Sigmoid colon (tissue), 7 donors: ENCODE measurements around the gene CASZ1. TPM values are rescaled to one million over a fixed set of nuclear protein-coding genes. Genes with fewer than 3 reads are reported as not detected.

Experiments
- DNase-seq: peaks from one replicate; pipeline ENCODE4 v3.0.0-alpha.2; 2019
- H3K27ac ChIP-seq, 4 donors: fragments of 200-600 bp; sonication (generic); one replicate each; pipeline ENCODE4 v1.5.1; 2016 to 2019; ENCODE audit warnings: mild to moderate bottlenecking in 1 of 4
- H3K27me3 ChIP-seq, 3 donors: fragments of 200-600 bp; sonication (generic); one replicate each; pipeline ENCODE4 v1.5.1; 2019; ENCODE audit warnings: mild to moderate bottlenecking in 1 of 3
- H3K36me3 ChIP-seq, 4 donors: fragments of 200-600 bp; sonication (generic); one replicate each; pipeline ENCODE4 v1.5.1; 2016 to 2019
- H3K4me1 ChIP-seq, 4 donors: fragments of 200-600 bp; sonication (generic); one replicate each; pipeline ENCODE4 v1.5.1; 2017 to 2019
- H3K4me3 ChIP-seq, 4 donors: fragments of 200-600 bp; sonication (generic); one replicate each; pipeline ENCODE4 v1.5.1; 2017 to 2019; ENCODE audit warnings: mild to moderate bottlenecking in 2 of 4, moderate library complexity in 1 of 4
- H3K9me3 ChIP-seq, 4 donors: fragments of 200-600 bp in 3 of 4; sonication (generic) in 3 of 4; one replicate each; pipeline versions ENCODE4 v1.5.1 to v1.6.1; 2013 to 2019
- CTCF ChIP-seq, 4 experiments: fragments of 450-650 bp in 3 of 4; fragments of 200-600 bp in 1 of 4; IDR thresholded peaks; one replicate each; pipeline ENCODE4 v1.5.1; 2016 to 2019; ENCODE audit warnings: antibody characterized with exemption in 4 of 4, mild to moderate bottlenecking in 3 of 4, moderate library complexity in 2 of 4
- EP300 ChIP-seq, 4 donors: sonication (generic); formaldehyde crosslinking; IDR thresholded peaks; one replicate each; pipeline ENCODE4 v1.6.1; 2017; ENCODE audit warnings: antibody characterized with exemption in 4 of 4
- POLR2A ChIP-seq, 2 donors: fragments of 450-650 bp; IDR thresholded peaks; one replicate each; pipeline ENCODE4 v1.6.1; 2016; ENCODE audit warnings: antibody characterized with exemption in 2 of 2, mild to moderate bottlenecking in 2 of 2, moderate library complexity in 2 of 2
- POLR2AphosphoS5 ChIP-seq, 4 donors: sonication (generic); formaldehyde crosslinking; IDR thresholded peaks; one replicate each; pipeline ENCODE4 v1.6.1; 2017; ENCODE audit warnings: antibody characterized with exemption in 4 of 4
- WGBS, 2 donors: extraction: QIAGEN DNeasy Blood & Tissue Kit; methylation state at CpG; one replicate each; pipeline ENCODE4 v1.1.7; 2013; 5-methylcytosine and 5-hydroxymethylcytosine counted together
- intact Hi-C: fragments of 100-400 bp; cut with DNase I; formaldehyde crosslinking; loops from one replicate; pipeline ENCODE4 v1.15.1; 2023
- polyA plus RNA-seq, 3 donors: library from polyadenylated mRNA; stranded (reverse); fragments of 200-250 nt; gene quantifications; one replicate each; pipeline ENCODE4 v1.2.3, GENCODE V29; 2013
- total RNA-seq, 4 donors: library from RNA; depleted of rRNA; stranded (reverse); fragments of >200 nt; gene quantifications; one replicate each; pipeline ENCODE4 v1.1.0, GENCODE V29; 2016
- donor health status: healthy with polysubstance abuse.
- donor health status: Bipolar disorder and iron deficiency.
- donor health status: healthy.

Gene CASZ1
- total and polyA plus RNA-seq, 7 donors: 4.2 to 47.9 (median 23.6) TPM

DNA sequence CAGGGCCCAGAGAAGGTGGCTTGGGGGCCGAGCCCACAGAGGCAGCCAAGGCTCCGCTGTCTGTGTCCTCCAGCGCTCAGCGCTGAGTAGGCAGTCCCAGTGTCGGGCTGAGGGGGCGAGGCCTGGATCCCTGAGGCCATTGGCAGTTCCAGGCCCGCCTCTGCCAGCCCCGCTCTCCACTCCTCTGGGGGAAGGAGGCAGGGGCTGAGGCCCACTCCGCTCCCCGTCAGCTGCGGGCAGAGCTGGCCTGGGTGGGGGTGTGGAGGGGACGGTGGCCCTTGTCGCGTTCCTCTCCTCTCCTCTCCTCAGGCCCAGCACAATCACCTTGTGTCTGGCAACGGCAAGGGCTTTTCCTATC is 132.8 kb downstream of the CASZ1 start:
- intact Hi-C loops: no loop called here
- DNase-seq: peak; percentile 93
- H3K9me3 ChIP-seq: no peaks in the 10 kb centered on the region
- H3K27me3 ChIP-seq: no peaks in the 10 kb centered on the region
- WGBS, 2 donors: 74 to 84% methylated on average over 15 of the region's 15 CpGs
- no peak for TF ChIP-seq EP300 (IDR thresholded peaks at IDR 0.05)
- peak; percentile 41 to 88 (median 64) for TF ChIP-seq POLR2AphosphoS5 (IDR thresholded peaks at IDR 0.05)
- TF ChIP-seq POLR2A (IDR thresholded peaks at IDR 0.05): peak; percentile 54 to 80
- no peak for TF ChIP-seq CTCF (IDR thresholded peaks at IDR 0.05)
- peaks cover 0 to 98% (median 80%) of the 10 kb centered on the region in 4 donors for H3K4me1 ChIP-seq
- H3K36me3 ChIP-seq: peaks cover 9 to 31% (median 15%) of the 10 kb centered on the region in 4 donors
- H3K4me3 ChIP-seq: peak overlapping the region in 2 of 4 donors; percentile 10
- peak overlapping the region; percentile 88 to 98 (median 96) for H3K27ac ChIP-seq

DNA sequence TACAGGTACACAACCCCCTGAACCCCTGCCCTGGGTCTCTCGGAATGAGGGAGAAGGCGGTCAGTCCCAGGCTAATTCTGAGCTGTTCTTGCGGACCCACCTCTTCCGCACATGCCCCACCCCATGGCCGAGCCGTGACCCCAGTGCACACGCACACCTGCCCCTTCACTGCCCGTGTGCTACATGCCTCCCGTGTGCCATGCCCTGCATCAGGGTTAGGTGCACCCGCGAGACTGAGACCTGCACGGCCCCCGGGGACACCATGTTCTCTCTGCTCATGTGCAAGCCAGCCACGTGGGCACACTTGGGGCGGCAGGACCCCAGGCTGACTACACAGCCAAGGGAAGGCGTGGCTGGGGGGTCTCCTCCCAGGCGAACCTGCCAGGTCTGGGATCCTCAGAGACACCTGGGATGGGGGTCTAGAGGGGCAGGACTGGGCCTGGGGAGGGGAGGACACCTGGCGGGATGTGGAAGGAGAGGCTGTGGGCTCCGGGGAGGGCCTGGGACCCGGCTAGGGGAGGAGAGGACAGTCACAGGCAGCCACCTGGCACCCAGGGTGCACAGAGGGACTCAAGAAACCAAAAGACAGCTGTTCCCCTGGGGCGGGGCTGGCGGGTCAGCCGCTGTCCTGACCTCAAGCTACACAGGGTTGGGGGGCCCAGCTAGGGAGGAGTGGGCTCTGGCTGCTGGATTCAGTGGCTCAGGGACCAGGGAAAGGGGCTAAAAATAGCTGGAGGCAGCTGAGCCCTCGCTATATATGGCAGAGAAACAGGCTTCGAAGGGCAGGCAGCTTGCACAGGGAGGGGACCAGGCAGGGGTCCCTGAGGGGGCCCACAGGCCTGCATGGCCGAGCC is 133.4 kb downstream of the CASZ1 start:
- peak overlapping the region; percentile 88 to 98 (median 96) for H3K27ac ChIP-seq
- H3K4me3 ChIP-seq: peak overlapping the region in 2 of 4 donors; percentile 10
- no peaks in the 10 kb centered on the region for H3K27me3 ChIP-seq
- 81 to 89% methylated on average over 26 of the region's 26 CpGs for WGBS, 2 donors
- no peak for DNase-seq
- TF ChIP-seq POLR2A (IDR thresholded peaks at IDR 0.05): no peak
- TF ChIP-seq EP300 (IDR thresholded peaks at IDR 0.05): no peak
- no peak for TF ChIP-seq POLR2AphosphoS5 (IDR thresholded peaks at IDR 0.05)
- no peak for TF ChIP-seq CTCF (IDR thresholded peaks at IDR 0.05)
- intact Hi-C loops: no loop called here
- H3K36me3 ChIP-seq: peaks cover 9 to 31% (median 15%) of the 10 kb centered on the region in 4 donors
- no peaks in the 10 kb centered on the region for H3K9me3 ChIP-seq
- peaks cover 0 to 98% (median 80%) of the 10 kb centered on the region in 4 donors for H3K4me1 ChIP-seq

DNA sequence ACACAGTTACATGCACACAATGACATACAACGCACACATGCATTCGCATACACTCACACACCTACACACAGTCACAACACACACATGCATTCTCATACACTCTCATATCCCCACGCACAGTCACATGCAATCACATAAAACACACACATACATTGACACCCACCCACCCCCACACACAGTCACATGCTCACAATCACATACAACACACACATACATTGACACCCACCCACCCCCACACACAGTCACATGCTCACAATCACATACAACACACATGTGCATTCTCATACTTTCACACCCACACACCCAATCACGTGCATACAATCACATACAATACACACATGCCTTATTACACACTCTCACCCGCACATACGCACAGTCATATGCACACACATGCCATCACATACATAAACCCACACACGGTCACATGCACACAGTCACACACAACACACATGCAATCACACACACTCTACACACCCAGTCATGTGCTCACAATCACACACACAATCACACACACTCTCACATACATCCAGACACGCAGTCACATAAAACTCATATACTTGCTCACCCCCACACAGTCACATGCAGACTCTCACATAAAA is 134.3 kb downstream of the CASZ1 start:
- H3K9me3 ChIP-seq: no peaks in the 10 kb centered on the region
- peak overlapping the region in 3 of 4 donors; percentile 96 to 98 (median 96) for H3K27ac ChIP-seq
- TF ChIP-seq CTCF (IDR thresholded peaks at IDR 0.05) (no peak), POLR2AphosphoS5 (IDR thresholded peaks at IDR 0.05) (no peak), EP300 (IDR thresholded peaks at IDR 0.05) (no peak), POLR2A (IDR thresholded peaks at IDR 0.05) (no peak)
- H3K36me3 ChIP-seq: peaks cover 9 to 31% (median 15%) of the 10 kb centered on the region in 4 donors
- intact Hi-C loops: no loop called here
- H3K4me3 ChIP-seq: no peak overlapping the region
- DNase-seq: no peak
- H3K4me1 ChIP-seq: peaks cover 0 to 98% (median 80%) of the 10 kb centered on the region in 4 donors
- no peaks in the 10 kb centered on the region for H3K27me3 ChIP-seq
- WGBS, 2 donors: 95 to 96% methylated on average over 8 of the region's 8 CpGs

GRCh38 chr1:10661453-10661852 is 135.0 kb downstream of the CASZ1 start:
- whole genome bisulfite sequencing, 2 donors: 96% methylated on average over 5 of the region's 5 CpGs
- Histone ChIP-seq H3K27me3 (no peaks in the 10 kb centered on the region), H3K9me3 (no peaks in the 10 kb centered on the region), H3K4me3 (no peak overlapping the region), H3K27ac (peak overlapping the region in 3 of 4 donors; percentile 91 to 98 (median 96)), H3K36me3 (peaks cover 9 to 31% (median 15%) of the 10 kb centered on the region in 4 donors), H3K4me1 (peaks cover 0 to 98% (median 80%) of the 10 kb centered on the region in 4 donors)
- TF ChIP-seq POLR2A (IDR thresholded peaks at IDR 0.05) (no peak), POLR2AphosphoS5 (IDR thresholded peaks at IDR 0.05) (no peak), EP300 (IDR thresholded peaks at IDR 0.05) (no peak), CTCF (IDR thresholded peaks at IDR 0.05) (no peak)
- intact Hi-C loops: no loop called here
- DNase-seq: no peak
